Pulmonary artery endothelial cell (primary cell): ENCODE results near the gene GPANK1. TPM values are rescaled to one million over a fixed set of nuclear protein-coding genes. Genes with fewer than 3 reads are reported as not detected.
"Not testable (repeated sequence)": the region's sequence is repeated elsewhere in the genome, so short reads cannot be mapped to it uniquely, and the experiment has no call there.

Experiments used
- DNase-seq: peaks from one replicate; pipeline ENCODE4 v3.0.0-alpha.2; 2011; ENCODE audit warnings: low read depth, low spot score
- total RNA-seq: library from RNA; depleted of rRNA; stranded (reverse); fragments of >200 nt; gene quantifications from 2 replicates; pipeline ENCODE4 v1.2.3, GENCODE V29; 2014

Gene GPANK1
- total RNA-seq, result 12.1 and 12.5 TPM in 2 replicates

- DNase-seq, result peak; percentile 86
Observed at GRCh38 chr6:31664790-31665500, at the start of gene GPANK1. Gene GPANK1, minus strand, starts transcription at chr6:31664997. Its CDS starts 519 bp downstream, at chr6:31664478.

- no peak for DNase-seq
Observed at GRCh38 chr6:31713991-31714684, 49.3 kb upstream of the GPANK1 start.

GRCh38 chr6:31713465-31713864 lies 48.7 kb upstream of the GPANK1 start:
- DNase-seq, result no peak

GRCh38 chr6:31712296-31712695 lies 47.5 kb upstream of the GPANK1 start:
- DNase-seq, result no peak

GRCh38 chr6:31711233-31711632 lies 46.4 kb upstream of the GPANK1 start:
- no peak for DNase-seq

- no peak for DNase-seq
Observed at GRCh38 chr6:31710523-31711219, 45.9 kb upstream of the GPANK1 start.

- not testable (repeated sequence) for DNase-seq
Observed at GRCh38 chr6:31709157-31709556, 44.4 kb upstream of the GPANK1 start.

GRCh38 chr6:31708224-31708623 lies 43.4 kb upstream of the GPANK1 start:
- DNase-seq, result no peak

- DNase-seq, result no peak
Observed at GRCh38 chr6:31707701-31708100, 42.9 kb upstream of the GPANK1 start.

GRCh38 chr6:31706599-31706998 lies 41.8 kb upstream of the GPANK1 start, which contains the start of gene LY6G6F:
Gene LY6G6F, plus strand, starts transcription at chr6:31706866. Its CDS starts 41 bp downstream, at chr6:31706907.
- DNase-seq, result no peak

GRCh38 chr6:31705931-31706330 lies 41.1 kb upstream of the GPANK1 start:
- no peak for DNase-seq

GRCh38 chr6:31702819-31703716 lies 38.3 kb upstream of the GPANK1 start, which contains the start of gene ABHD16A:
Gene ABHD16A, minus strand, starts transcription at chr6:31703324. Its CDS starts 43 bp downstream, at chr6:31703281.
- DNase-seq, result peak; percentile 96

- no peak for DNase-seq
Observed at GRCh38 chr6:31702405-31702818, 37.6 kb upstream of the GPANK1 start.

GRCh38 chr6:31701666-31702404 lies 37.0 kb upstream of the GPANK1 start:
- DNase-seq, result no peak

- DNase-seq, result no peak
Observed at GRCh38 chr6:31700740-31701401, 36.1 kb upstream of the GPANK1 start.

- no peak for DNase-seq
Observed at GRCh38 chr6:31697555-31697954, 32.8 kb upstream of the GPANK1 start.

- no peak for DNase-seq
Observed at GRCh38 chr6:31693535-31693934, 28.7 kb upstream of the GPANK1 start.

GRCh38 chr6:31692886-31693285 lies 28.1 kb upstream of the GPANK1 start:
- DNase-seq, result no peak

GRCh38 chr6:31692353-31692752 lies 27.6 kb upstream of the GPANK1 start:
- DNase-seq, result no peak
